NCI-H345 treated with DMSO at 0.1 percent for 48 hours (cell line): ENCODE measurements around the gene LOXL1.
"Not testable (repeated sequence)": the region's sequence is repeated elsewhere in the genome, so short reads cannot be mapped to it uniquely, and the experiment has no call there.

Experiments
- DNase-seq: peaks from one replicate; lab custom pipeline; 2025; ENCODE audit not compliant: unreplicated experiment; lab: John Stamatoyannopoulos, UW

Gene LOXL1

DNA sequence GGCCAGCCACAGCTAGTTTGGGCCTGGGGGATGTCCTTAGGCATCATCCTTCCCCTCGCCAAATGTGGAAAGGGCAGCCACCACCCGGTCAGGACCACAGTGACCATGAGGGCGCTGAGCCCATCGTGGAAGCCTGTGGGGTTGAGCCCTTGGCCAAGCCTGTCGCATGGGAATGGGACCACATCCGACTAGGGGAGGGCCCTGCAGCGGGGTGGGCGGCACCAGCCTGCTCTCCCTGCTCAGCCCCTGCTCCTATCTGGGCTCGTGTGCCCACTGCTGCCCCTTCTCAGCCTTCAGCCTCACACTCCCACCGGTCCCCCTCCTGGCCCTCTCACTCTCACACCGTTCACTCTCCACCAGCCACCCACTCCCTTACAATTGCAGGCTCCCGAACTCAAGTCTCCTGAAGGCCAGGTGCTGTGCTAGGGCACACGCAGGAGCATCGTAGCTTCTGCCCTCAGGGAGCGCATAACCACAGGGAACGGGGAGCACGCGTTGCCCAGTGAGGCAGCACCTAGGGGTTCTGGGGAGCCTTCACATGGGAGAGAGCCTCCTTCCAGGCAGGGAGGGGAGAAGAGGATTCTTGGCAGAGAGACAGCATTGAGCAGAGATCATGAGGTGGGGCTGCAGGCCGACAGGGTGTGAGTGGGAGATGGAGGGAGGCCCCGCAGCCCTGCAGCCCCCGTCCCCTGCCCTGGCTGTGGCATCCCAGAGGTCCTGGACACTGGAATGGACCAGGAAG is 26.1 kb downstream of the LOXL1 start:
- DNase-seq, result no peak

DNA sequence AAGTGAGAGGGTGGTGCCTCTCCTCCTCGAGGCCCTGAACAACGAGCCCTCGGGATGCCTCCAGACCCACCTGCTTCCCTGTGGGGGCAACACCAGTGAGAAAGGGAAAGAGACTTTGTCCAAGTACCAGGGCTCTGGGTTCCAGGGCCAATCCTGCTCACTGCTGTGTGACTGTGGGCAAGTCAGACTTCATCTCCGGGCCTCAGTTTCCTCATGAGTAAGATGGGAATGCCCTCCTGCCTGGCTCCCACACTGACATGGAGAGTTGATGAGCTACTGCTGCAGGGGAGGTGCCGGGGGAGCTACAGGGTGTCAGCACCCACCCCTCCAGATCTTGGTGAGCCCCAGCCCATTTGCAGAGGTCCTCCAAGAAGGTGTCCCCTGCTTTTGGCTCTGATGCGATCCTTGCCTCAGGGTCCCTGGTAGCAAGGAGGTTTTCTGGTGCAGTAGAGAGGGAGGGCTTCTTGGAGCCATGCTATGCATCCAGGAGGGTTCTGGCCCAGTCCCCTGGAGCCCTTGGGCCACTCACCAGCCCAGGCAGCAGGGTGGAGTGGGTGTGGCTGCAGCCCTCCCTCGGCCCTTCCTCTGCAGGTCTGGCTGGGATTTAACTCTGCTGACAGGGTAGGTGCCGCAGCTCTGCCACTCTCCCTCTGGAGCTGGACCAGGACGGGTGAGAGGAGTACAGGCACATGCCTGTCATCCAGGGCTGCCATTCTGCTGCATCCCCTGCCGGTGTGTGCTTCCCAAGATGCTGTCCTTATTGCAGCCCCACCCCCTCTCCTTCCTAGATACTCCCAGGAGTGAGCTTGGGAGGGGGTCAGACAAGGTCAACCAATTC is 26.9 kb downstream of the LOXL1 start:
- no peak for DNase-seq

DNA sequence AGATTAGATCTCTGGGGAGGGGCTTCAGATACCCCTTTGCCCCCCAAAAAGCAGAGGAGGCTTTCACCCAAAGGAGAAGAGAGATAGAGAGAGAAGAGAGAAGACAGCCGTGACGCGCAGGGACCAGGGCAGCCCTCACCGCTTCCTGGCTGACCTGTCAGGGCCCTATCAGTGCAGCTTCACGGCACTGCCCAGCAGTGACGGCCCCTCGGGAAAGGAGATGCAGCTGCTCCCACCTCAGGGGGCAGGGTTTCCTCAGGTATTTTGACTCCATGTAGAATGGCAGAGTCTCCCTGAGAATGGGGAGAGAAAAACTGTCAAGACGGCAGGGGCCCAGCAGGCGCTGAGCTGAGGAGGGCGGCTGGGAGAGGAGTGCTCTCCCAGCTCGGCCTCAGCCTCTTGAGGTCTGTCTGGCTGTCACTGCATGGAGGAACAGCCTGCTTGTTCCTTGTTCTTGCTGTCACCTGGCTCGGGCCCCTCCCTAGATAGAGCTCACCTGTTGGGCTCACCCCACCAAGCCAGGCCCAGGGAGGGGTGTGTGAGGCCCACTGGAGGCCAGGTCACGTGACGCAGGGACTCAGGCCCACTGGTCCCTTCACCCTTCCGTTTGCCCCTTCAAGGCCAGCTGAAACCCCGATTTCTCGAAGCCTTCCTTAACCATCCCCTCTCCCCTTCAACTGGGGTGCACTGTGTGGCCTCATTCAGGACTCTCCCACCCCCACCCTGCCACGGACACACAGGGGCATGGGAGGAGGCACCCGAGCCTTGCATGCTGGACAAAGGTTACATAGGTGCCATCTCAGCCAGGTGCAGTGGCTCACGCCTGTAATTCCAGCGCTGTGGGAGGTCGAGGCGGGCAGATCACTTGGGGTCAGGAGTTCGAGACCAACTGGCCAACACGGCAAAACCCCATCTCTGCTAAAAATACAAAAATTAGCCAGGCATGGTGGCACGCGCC is 28.2 kb downstream of the LOXL1 start:
- DNase-seq, result no peak

DNA sequence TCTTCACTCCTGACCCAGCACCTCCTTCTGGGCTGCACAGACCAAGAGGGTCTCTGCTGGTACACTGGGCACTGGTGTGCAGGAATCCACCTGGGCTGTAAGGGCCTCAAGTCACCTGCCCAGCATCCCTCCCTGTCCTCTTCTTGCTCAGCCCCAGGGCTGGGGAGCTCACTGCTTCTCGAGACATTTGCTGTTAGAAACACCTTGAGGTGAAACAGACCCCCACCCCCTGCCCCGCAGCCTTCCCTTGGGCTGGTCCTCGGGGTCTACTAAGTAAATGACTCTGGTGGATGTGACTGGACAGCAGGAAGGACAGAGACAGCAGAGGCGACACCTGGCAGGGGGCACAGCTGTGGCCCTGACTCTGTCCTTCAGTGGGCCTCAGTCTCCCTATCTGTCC is 29.1 kb downstream of the LOXL1 start:
- DNase-seq, result no peak

DNA sequence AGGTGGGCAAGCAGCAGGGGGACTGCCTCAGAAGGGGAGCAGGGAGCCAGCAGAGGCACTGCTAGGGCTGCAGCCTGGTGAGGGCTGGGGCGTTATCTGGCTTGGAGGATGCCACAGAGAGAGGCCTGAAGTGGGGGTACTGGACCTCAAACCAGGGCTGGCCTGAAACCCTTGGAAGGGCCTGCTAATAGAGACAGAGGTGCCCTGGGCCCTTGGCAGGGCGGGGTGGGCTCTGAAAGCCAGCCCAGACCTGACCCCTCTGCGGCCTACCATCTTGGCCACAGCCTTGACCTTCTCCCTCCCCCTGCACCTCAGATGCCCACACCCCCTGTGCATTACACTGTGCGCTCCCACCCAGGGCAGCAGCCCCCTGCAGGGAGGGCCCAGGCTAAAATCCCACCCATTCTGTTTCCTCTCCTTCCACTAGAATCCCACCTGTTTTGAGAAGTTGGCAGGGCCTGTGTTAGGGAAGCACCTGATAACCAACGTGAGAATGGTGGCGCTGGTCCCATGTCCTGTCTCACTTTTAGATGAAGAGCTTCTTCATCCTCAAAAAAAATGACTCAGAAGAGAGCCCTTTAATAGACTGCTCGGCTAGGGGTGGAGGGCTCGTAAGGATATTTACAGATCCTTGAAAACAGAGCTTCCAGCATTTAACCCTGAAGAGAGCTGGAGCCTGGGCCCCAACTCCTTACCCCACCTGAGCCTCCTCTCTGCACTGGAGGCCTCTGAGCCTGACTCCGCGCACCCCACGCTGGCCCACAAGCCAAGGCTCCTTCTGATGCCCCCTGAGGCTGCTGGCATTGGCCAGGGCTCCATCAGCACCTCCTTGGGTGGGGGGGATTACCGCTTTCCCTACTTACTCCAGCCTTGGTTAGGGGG is 29.8 kb downstream of the LOXL1 start:
- no peak for DNase-seq

DNA sequence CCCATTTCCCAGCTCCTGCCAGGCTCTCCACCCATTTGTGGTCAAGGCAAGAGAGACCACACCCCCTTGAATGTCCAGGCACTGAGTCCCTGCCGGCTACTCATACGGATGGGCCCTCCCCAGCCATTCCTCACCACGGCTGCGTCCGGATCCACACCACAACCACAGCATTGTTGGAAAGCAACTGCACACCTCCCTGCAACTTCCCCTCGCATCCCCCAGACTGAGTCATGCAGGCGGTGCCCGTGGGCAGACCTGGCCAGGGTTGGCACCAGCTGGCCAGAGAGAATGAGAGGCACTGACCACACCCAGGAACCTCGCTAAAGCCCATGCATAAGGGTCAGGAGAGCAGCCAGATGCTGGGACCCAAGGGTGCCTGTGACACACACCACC is 30.5 kb downstream of the LOXL1 start:
- DNase-seq, result no peak

DNA sequence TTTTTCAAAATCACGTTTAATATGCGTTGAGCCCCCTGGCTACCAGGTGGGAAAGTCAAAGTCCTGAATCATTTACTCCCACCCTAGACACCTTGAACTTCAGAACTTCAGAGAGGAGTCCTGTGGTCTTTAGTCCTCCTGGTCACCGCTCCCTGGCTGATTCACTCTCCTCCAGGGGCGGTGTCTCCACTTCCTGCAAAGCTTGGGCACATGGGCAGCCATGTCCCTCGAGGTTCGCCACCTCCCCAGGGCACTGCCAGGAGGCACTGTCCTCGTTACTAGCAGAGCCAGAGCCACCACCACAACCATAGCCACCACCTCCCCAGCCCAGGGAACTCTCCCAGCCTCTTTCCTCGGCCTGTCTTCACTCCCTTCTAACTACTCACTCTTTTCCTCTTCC is 31.0 kb downstream of the LOXL1 start:
- DNase-seq, result no peak

DNA sequence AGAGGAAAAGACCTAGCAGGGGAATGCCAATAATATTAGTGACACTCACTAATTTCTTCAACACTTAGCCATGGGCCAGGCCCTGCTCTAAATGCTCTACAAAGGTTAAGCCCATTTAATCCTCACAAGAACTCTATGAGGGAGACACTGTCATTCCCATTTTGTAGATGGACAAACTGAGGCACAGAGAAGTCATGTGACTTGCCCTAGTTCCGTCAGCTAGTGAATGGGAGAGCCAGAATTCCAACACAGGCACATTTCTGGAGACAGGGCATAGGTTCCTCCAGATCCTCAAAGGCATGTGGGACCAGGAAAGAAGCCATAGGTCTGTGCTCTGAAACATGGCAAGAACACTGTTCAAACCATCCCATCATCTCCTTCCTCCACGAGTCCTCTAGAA is 31.5 kb downstream of the LOXL1 start:
- DNase-seq, result no peak

DNA sequence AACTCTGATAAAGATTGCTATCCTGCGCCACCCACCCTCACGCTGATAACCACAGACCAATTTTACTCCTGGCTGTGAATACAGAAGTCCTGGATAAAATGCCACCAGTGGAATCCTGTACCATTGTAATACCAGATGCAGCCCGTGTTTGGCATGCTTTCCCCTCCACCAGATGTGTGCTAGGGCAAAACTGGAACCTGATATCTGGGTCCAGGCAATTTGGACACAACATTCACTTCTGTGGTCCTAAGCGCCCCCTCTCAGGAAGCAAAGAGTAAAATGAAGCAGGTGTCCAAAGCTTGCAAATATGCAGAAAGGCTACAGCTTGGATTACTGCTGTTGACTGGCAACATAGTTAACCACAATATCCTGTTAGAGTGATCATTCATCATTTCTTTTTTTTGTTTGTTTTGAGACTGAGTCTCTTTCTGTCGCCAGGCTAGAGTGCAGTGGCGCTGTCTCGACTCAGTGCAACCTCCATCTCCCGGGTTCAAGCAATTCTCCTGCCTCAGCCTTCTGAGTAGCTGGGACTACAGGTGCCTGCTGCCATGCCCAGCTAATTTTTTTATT is 32.8 kb downstream of the LOXL1 start:
- no peak for DNase-seq

DNA sequence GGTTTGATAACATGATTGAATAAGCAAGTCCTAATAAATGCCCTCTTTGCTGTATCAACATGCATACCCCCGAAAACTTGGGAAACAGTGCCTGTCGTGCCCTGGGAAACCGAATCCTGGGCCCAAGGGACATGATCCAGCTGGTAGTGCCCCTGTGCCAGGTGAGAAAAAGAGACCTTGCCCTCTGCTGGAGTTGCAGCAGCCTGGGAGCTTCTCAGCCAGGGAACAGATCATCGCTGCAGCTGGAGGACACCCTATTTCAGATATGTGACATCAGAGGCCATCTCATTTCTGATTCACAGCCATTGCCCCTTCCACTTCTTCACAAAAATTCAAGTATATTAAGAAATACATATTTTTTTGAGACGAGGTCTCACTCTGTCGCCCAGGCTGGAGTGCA is 33.5 kb downstream of the LOXL1 start:
- no peak for DNase-seq

DNA sequence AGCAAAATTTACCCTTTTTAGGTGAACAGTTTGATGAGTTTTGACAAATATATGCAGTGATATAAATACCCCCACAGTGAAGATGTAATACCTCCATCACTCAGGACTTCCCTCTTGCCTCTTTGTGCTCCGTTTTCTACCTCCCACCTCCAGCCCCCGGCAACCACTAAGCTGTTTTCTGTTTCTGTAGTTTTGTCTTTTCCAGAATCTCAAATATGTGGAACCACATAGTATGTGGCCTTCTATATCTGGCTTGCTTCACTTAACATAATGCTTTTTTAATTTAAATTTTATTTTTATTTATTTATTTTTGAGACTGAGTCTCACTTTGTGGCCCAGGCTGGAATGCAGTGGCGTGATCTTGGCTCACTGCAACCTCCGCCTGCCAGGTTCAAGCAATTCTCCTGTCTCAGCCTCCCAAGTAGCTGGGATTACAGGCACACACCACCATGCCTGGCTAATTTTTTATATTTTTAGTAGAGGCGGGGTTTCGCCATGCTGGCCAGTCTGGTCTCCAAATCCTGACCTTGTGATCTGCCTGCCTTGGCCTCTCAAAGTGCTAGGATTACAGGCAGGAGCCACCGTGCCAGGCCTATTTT is 34.3 kb downstream of the LOXL1 start:
- DNase-seq, result not testable (repeated sequence)

DNA sequence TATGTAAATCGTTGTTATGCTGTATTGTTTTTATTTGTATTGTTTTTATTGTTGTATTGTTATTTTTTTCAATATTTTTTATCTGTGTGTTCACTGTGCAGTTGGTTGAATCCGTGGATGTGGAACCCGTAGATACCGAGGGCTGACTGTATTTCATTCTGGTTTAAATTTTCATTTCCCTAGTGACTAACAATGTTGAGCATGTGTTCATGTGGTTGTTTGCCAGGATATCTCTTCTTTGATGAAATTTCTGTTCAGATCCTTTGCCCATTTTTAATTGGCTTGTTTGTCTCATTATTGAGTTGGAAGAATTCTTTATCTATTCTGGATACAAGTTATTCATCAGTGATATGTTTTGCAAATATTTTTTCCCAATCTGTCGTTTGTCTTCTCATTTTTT is 36.2 kb downstream of the LOXL1 start:
- no peak for DNase-seq

DNA sequence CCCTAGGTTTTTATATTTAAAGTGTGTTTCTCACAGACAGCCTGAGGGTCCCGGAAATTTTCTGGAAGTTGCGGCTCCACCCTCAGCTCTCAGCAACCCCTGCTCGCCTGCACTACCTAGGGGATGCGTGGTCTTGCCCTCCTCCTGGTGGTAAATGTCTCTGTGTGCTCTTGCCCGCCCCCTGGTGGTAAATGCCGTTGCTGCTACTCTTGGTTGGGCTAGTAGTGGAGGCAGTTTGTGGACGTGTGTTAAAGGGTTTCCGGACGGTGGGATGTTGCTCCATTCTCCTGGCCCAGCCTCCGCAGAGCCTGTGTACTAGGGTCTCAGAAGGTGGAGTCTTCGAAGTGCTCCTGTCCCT is 38.5 kb downstream of the LOXL1 start:
- peak; percentile 24 for DNase-seq

DNA sequence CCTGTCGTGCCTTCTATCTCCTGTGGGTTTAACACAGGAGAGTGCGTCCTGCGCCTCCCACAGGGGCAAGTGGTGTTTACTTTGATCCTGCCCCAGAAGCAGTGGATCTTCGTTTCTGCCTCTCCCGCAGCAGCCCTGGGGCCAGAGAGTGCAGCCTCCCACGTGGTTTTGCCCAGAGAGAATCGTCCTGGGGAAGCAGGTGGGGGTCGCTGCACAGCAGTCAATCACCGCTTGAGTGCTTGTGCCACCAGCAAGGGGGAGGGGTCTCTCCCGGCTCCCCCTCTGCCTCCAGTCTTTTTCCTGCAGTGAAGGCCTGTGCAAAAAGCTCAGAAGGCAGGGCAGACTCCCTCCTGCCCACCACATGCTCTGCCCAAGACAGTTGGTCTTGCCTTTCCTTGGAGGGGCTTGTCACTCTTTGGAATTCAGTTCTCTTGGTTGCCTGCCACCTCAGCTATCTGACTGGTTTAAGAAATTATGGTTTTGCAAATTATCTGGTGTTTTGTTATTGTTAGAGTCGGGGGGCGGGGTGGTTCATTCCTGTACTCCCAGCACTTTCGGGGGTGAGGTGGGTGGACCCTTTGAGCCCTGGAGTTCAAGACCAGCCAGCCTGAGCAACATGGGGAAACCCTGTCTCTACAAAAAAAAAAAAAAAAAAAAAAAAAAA is 39.0 kb downstream of the LOXL1 start:
- no peak for DNase-seq

DNA sequence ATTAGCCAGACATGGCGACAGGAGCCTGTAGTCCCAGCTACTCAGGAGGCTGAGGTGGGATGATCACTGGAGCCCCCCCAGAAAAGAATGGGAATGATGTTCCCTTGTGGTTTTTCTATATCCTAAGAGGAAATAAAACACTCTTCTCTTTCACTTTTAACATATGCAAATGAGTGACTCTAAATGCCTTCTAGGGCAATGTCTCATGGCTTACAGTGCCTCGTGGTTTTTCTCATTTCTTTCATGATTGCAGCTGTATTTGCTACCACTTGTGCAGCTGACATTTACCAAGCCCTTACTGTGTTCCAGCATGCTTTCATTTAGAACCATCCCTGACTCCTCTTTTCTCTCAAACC is 39.5 kb downstream of the LOXL1 start:
- DNase-seq, result no peak

DNA sequence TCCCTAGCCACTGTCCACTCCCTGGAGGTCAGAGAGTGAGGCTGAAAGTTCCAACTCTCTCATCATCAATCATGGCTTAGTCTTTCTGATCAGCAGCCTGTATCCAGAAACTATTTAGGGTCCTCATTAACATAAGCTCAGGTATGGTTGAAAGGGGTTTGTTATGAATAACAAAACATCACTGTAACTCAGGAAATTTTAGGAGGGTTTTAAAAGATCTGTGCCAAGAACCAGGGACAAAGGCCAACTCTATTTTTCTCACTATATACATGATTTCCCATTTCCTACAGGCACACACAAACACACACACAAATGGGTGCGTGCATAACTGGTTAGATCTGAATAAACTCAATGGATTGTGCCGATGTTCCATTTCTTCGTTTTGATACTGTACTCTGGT is 42.2 kb downstream of the LOXL1 start:
- DNase-seq, result no peak

DNA sequence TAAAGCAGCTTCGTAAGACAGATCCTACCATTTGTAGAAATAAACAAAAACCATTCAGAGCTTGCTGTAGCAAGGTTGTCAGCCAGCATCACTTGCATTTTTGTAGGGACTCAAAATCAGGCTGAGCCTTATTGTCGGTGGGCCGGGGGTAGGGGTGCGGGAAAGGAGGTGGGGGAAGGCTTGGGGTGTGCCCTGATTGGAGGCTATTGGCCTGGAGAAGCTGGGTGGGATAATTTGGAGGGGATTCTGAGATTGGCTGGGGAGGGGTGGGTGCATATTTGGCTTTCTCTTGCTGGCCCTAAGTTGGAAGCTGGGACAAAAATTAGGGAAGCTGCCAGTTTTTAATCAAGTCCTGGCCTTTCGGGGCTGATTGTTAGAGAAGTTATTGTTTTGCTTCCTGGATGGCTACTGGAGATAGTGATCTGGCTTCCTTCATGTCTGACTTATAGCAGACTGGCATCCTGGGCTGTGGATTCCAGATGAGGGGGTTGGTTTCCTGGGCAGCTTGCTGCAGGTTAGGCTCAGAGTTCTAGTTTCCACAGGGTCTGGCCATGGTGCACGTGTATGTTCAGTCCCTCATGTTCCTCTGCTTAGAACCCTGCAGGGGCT is 43.0 kb downstream of the LOXL1 start:
- no peak for DNase-seq

DNA sequence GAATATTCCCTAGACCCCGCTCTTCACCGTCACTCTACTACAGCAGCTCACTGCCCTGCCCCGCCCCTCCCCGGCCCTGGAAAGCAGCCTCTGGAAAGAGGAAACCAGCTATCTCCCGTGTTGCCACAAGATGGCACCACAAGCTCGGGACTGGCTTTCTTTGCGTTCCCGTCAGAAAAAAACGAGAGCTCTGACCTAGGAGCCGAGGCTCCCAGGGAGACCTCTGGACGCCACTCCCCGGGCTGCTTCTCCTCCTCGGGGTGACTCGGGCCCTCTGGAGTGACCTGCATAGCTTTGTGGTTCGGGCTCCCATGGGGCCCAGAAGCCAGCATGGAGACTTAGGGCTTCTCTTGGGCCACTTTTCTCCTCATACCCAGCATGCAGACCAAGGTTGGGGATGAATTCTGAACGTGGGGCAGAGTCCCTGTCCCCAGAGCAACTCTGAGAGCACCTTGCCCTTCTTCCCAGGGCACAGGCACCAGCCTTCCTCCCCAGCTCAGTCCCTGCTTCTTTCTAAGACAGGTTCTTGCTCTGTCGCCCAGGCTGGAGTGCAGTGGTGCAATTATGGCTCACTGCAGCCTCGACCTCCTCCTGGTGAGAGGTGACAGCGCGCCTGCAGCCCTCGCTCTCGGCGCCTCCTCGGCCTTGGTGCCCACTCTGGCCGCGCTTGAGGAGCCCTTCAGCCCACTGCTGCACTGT is 46.9 kb downstream of the LOXL1 start:
- DNase-seq, result peak; percentile 33
